Measurements from ENCODE around the gene CORO7. TPM values are rescaled to one million over a fixed set of nuclear protein-coding genes. Genes with fewer than 3 reads are reported as not detected.

CORO7 gene
- total RNA-seq, 1 experiment from 2014 or later, result 51.0 TPM

GRCh38 chr16:4328782-4329775, 87.3 kb downstream of the CORO7 start:
- BruUV-seq (replicated peaks), result no TSS peak
- no peaks in the 10 kb centered on the region for H3K9me3 Mint-ChIP-seq (ENCODE audit: low read depth, unreplicated experiment)
- H3K36me3 Mint-ChIP-seq (ENCODE audit: insufficient read depth, unreplicated experiment), result peaks cover 24% of the 10 kb centered on the region
- intact Hi-C loops (cut with micrococcal nuclease; ENCODE audit: unreplicated experiment), result no loop called here
- TF ChIP-seq CTCF (IDR thresholded peaks at IDR 0.05; ENCODE audit: unreplicated experiment), result no peak
- peak overlapping the region; percentile 68 for H3K4me3 Mint-ChIP-seq (ENCODE audit: low read depth, unreplicated experiment)
- H3K27me3 Mint-ChIP-seq (ENCODE audit: unreplicated experiment), result no peaks in the 10 kb centered on the region
- CTCF ChIA-PET, result interaction anchor here (0.6 to 6.3 kb wide), 16 partner anchors 12 to 360 kb away, joined by 3 to 89 read pairs (median 8); partner anchors contain the start of genes GLIS2 and TFAP4
- no peak for DNase-seq
- peaks cover 8% of the 10 kb centered on the region for H3K4me1 Mint-ChIP-seq (ENCODE audit: low read depth, unreplicated experiment)
- H3K27ac Mint-ChIP-seq (ENCODE audit: unreplicated experiment), result no peak overlapping the region

- DNase-seq, result peak; percentile 90
- intact Hi-C loops (cut with micrococcal nuclease; ENCODE audit: unreplicated experiment), result no loop called here
- BruUV-seq (replicated peaks), result no TSS peak
- CTCF ChIA-PET, result interaction anchor here (0.6 to 6.3 kb wide), 21 partner anchors 11 to 359 kb away, joined by 3 to 89 read pairs (median 6); partner anchors contain the start of genes GLIS2 and TFAP4
- TF ChIP-seq CTCF (IDR thresholded peaks at IDR 0.05; ENCODE audit: unreplicated experiment), result peak; percentile 81
- Mint-ChIP-seq H3K4me1 (ENCODE audit: low read depth, unreplicated experiment) (peaks cover 8% of the 10 kb centered on the region), H3K9me3 (ENCODE audit: low read depth, unreplicated experiment) (no peaks in the 10 kb centered on the region), H3K27me3 (ENCODE audit: unreplicated experiment) (no peaks in the 10 kb centered on the region), H3K27ac (ENCODE audit: unreplicated experiment) (no peak overlapping the region), H3K4me3 (ENCODE audit: low read depth, unreplicated experiment) (peak overlapping the region; percentile 68), H3K36me3 (ENCODE audit: insufficient read depth, unreplicated experiment) (peaks cover 24% of the 10 kb centered on the region)
These were observed 88.2 kb downstream of the CORO7 start for GRCh38 chr16:4328046-4328781.

- H3K9me3 Mint-ChIP-seq (ENCODE audit: low read depth, unreplicated experiment), result no peaks in the 10 kb centered on the region
- H3K27me3 Mint-ChIP-seq (ENCODE audit: unreplicated experiment), result no peaks in the 10 kb centered on the region
- CTCF ChIA-PET, result interaction anchor here (0.7 to 6.3 kb wide), 17 partner anchors 10 to 345 kb away, joined by 3 to 89 read pairs (median 7); partner anchors contain the start of genes GLIS2 and TFAP4
- H3K27ac Mint-ChIP-seq (ENCODE audit: unreplicated experiment), result no peak overlapping the region
- no TSS peak for BruUV-seq (replicated peaks)
- DNase-seq, result peak; percentile 40
- peaks cover 26% of the 10 kb centered on the region for H3K36me3 Mint-ChIP-seq (ENCODE audit: insufficient read depth, unreplicated experiment)
- intact Hi-C loops (cut with micrococcal nuclease; ENCODE audit: unreplicated experiment), result no loop called here
- TF ChIP-seq CTCF (IDR thresholded peaks at IDR 0.05; ENCODE audit: unreplicated experiment), result no peak
- peaks cover 8% of the 10 kb centered on the region for H3K4me1 Mint-ChIP-seq (ENCODE audit: low read depth, unreplicated experiment)
- peak overlapping the region; percentile 68 for H3K4me3 Mint-ChIP-seq (ENCODE audit: low read depth, unreplicated experiment)
These were observed 88.9 kb downstream of the CORO7 start for GRCh38 chr16:4327386-4328045.

- DNase-seq, result no peak
- H3K4me1 Mint-ChIP-seq (ENCODE audit: low read depth, unreplicated experiment), result peaks cover 8% of the 10 kb centered on the region
- no peak overlapping the region for H3K27ac Mint-ChIP-seq (ENCODE audit: unreplicated experiment)
- no TSS peak for BruUV-seq (replicated peaks)
- intact Hi-C loops (cut with micrococcal nuclease; ENCODE audit: unreplicated experiment), result no loop called here
- TF ChIP-seq CTCF (IDR thresholded peaks at IDR 0.05; ENCODE audit: unreplicated experiment), result no peak
- no peak overlapping the region for H3K4me3 Mint-ChIP-seq (ENCODE audit: low read depth, unreplicated experiment)
- no peaks in the 10 kb centered on the region for H3K9me3 Mint-ChIP-seq (ENCODE audit: low read depth, unreplicated experiment)
- CTCF ChIA-PET, result interaction anchor here (0.5 kb wide), 1 partner anchor 162 kb away, joined by 4 read pairs; no protein-coding TSS in a partner anchor
- H3K36me3 Mint-ChIP-seq (ENCODE audit: insufficient read depth, unreplicated experiment), result peaks cover 28% of the 10 kb centered on the region
- H3K27me3 Mint-ChIP-seq (ENCODE audit: unreplicated experiment), result no peaks in the 10 kb centered on the region
These were observed 91.1 kb downstream of the CORO7 start for GRCh38 chr16:4325253-4325758.

Data from Calu3 (cell line).